AG04450 (cell line): ENCODE results near the gene GAL3ST3. TPM values are rescaled to one million over a fixed set of nuclear protein-coding genes. Genes with fewer than 3 reads are reported as not detected.

Experiments
- CTCF ChIA-PET: fragments of 300-600, 350-600 bp; formaldehyde crosslinking; extraction: SDS; loops from one replicate; lab custom pipeline; 2022; ENCODE audit warnings: antibody characterized with exemption, inconsistent platforms; lab: Charles Lee
- POLR2A ChIA-PET: fragments of 350-600 bp; formaldehyde crosslinking; extraction: SDS; loops from one replicate; lab custom pipeline; 2021; ENCODE audit warnings: antibody characterized with exemption, inconsistent platforms; lab: Yijun Ruan, JAX
- DNase-seq: peaks from one replicate; pipeline ENCODE4 v3.0.0-alpha.2; 2011; ENCODE audit warnings: low read depth, low spot score
- H3K27ac ChIP-seq: one replicate; pipeline ENCODE4 v1.5.1; 2012; ENCODE audit warnings: low read depth, low read length, control low read depth
- H3K27me3 ChIP-seq: one replicate; pipeline ENCODE4 v1.6.0; 2012; ENCODE audit warnings: low read length; ENCODE audit not compliant: control insufficient read depth, insufficient read depth
- H3K4me3 ChIP-seq: 2 replicates; pipeline ENCODE4 v1.5.1; 2011; ENCODE audit warnings: mild to moderate bottlenecking, low read depth, low read length, control low read depth
- H3K9me3 ChIP-seq: 2 replicates; pipeline ENCODE4 v1.5.1; 2012; ENCODE audit warnings: low read length; ENCODE audit not compliant: control insufficient read depth, insufficient read depth
- CTCF ChIP-seq: IDR thresholded peaks from 2 replicates; pipeline ENCODE4 v1.5.1; 2011; ENCODE audit warnings: low read depth, low read length, control low read depth, inconsistent platforms
- polyA plus RNA-seq: library from polyadenylated mRNA; depleted of rRNA; stranded (reverse); fragments of >200 nt; gene quantifications from 2 replicates; pipeline ENCODE4 v1.2.3, GENCODE V29; 2011

Gene GAL3ST3
- polyA plus RNA-seq, 1 experiment, result 0.11 TPM

GRCh38 chr11:66042227-66042995 lies 6.5 kb downstream of the GAL3ST3 start:
- CTCF ChIA-PET, result interaction anchor here (2.0 to 5.6 kb wide), 2 partner anchors 20 kb away, joined by 7 to 48 read pairs; no protein-coding TSS in a partner anchor
- POLR2A ChIA-PET, result interaction anchor here (0.6 kb wide), 1 partner anchor 40 kb away, joined by 6 read pairs; the partner anchor contains the start of genes BANF1 and EIF1AD
- H3K27ac ChIP-seq, result no peak overlapping the region
- H3K27me3 ChIP-seq, result peaks cover 11% of the 10 kb centered on the region
- no peak for TF ChIP-seq CTCF
- peaks cover 12% of the 10 kb centered on the region for H3K9me3 ChIP-seq
- no peak for DNase-seq
- H3K4me3 ChIP-seq, result no peak overlapping the region

GRCh38 chr11:66039765-66040164 lies 9.2 kb downstream of the GAL3ST3 start:
- H3K9me3 ChIP-seq, result peaks cover 12% of the 10 kb centered on the region
- POLR2A ChIA-PET, result no interaction called here

GRCh38 chr11:66037327-66037726 lies 11.6 kb downstream of the GAL3ST3 start:
- H3K9me3 ChIP-seq, result no peaks in the 10 kb centered on the region
- POLR2A ChIA-PET, result no interaction called here
- TF ChIP-seq CTCF, result no peak
- CTCF ChIA-PET, result interaction anchor here (1.1 to 3.6 kb wide), 2 partner anchors 14 to 30 kb away, joined by 3 to 15 read pairs; no protein-coding TSS in a partner anchor
- H3K27ac ChIP-seq, result no peak overlapping the region
- peaks cover 14% of the 10 kb centered on the region for H3K27me3 ChIP-seq
- no peak for DNase-seq
- no peak overlapping the region for H3K4me3 ChIP-seq

More at GRCh38 chr11:66039765-66040164, 9.2 kb downstream of the GAL3ST3 start:
- no peak for TF ChIP-seq CTCF
- CTCF ChIA-PET, result interaction anchor here (1.0 kb wide), 2 partner anchors 18 to 152 kb away, joined by 4 to 7 read pairs; partner anchors contain the start of gene FIBP
- H3K27me3 ChIP-seq, result peaks cover 15% of the 10 kb centered on the region
- DNase-seq, result no peak
- no peak overlapping the region for H3K4me3 ChIP-seq
- H3K27ac ChIP-seq, result no peak overlapping the region

GRCh38 chr11:66036334-66036710 lies 12.6 kb downstream of the GAL3ST3 start:
- DNase-seq, result no peak
- Histone ChIP-seq H3K9me3 (no peaks in the 10 kb centered on the region), H3K27ac (no peak overlapping the region), H3K4me3 (no peak overlapping the region), H3K27me3 (peaks cover 14% of the 10 kb centered on the region)
- TF ChIP-seq CTCF, result no peak
- CTCF ChIA-PET, result interaction anchor here (2.5 to 3.6 kb wide), 2 partner anchors 9 to 13 kb away, joined by 15 to 20 read pairs; no protein-coding TSS in a partner anchor
- POLR2A ChIA-PET, result no interaction called here
